C4-2B (cell line): Measurements from ENCODE around the gene WSCD1.

Source experiments
- CTCF ChIP-seq: fragments of 450-650 bp; conservative IDR thresholded peaks from 2 replicates; pipeline ENCODE4 v1.5.1; 2017; ENCODE audit warnings: mild to moderate bottlenecking
- ZFX ChIP-seq: fragments of 450-650 bp; IDR thresholded peaks from 2 replicates; pipeline ENCODE4 v1.6.1; 2017

GRCh38 chr17:6066183-6066948 is 3.8 kb upstream of the WSCD1 start:
- TF ChIP-seq CTCF (no peak), ZFX (no peak)
